NCI-H1092 treated with DMSO at 0.1 percent for 48 hours (cell line): ENCODE data around the gene CAMK1D.

ENCODE experiments used
- DNase-seq: peaks from one replicate; lab custom pipeline; 2025; lab: John Stamatoyannopoulos, UW

The CAMK1D gene

GRCh38 chr10:12628964-12629766 lies 279.8 kb downstream of the CAMK1D start:
- DNase-seq = peak; percentile 68

- no peak for DNase-seq
These were observed 280.4 kb downstream of the CAMK1D start for GRCh38 chr10:12629767-12630165.

- DNase-seq = no peak
These were observed 281.9 kb downstream of the CAMK1D start for GRCh38 chr10:12631216-12631615.

DNA sequence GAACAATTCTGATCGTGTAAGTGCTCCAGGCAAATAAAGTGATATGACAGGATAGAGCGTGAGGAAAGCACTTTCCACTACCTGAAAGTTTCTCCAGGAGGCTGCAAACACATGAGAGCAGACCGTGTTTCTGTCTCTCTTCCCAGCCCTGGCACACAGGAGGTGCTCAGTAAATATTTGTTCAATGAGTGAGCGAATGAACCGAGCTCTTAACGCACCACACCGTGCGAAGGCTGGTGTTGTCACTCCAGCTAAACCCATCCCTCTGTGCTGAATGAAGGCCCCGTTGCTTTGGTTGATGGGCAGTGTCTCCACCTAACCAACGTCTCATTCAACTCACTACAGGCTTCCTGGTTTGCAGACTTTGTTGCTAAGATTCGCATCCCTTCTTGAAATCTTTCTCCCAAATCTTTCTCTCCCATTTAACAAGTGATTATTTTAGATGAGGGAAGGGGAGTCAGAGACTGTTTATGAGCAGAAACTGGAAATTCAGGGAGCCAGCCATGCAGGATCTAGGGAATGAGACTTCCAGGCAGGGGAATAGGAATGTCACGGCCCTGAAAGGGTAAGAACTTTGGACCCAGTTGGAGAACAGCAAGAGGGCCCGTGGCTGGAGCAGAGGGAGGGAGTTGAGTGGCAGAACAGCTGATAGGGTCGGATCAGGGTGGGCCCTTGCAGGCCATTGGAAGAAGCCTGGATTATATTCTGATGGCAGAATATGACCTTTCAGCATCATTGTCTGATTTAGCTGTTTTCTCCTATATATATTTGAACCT lies 282.6 kb downstream of the CAMK1D start:
- DNase-seq = peak; percentile 70

- DNase-seq = no peak
These were observed 284.7 kb downstream of the CAMK1D start for GRCh38 chr10:12633776-12634620.

DNA sequence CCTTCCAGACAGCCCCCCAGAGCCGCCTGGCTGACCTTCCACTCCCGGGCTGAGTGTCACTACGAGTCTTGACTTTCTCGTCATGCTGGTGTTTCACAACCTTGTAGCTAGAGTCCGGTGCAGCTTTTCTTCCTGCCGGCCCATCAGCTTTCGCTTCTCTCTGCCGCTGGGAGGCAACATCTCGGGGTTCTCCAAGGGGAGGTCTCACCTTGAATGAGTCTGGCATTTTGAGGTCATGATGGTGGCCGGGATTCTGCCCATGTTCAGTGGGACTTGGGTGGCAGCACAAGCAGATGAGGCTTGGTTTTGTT lies 285.2 kb downstream of the CAMK1D start:
- DNase-seq = no peak

DNA sequence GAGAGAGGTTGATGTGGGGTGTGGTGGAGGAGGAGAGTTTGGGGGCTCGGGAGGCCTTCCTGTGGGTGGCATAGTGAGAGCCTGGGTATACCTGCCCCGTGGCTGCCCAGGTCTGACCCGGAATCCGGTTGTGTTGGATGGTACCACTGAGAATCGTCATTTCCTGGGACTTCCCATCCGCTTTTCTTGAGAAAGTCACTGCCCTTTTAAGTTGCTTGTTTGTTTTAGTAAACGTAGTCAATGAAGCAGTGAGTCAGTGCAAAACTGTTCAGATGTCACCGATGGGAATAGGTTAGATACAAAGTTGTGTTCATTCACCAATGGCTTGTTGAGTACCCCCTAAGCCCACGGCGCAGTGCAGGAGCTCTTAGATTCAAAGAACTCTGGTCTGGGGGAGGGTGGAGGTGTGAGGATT lies 285.8 kb downstream of the CAMK1D start:
- DNase-seq = no peak

- DNase-seq = no peak
These were observed 287.2 kb downstream of the CAMK1D start for GRCh38 chr10:12636571-12636970.

- DNase-seq = no peak
These were observed 288.3 kb downstream of the CAMK1D start for GRCh38 chr10:12637649-12638048.

DNA sequence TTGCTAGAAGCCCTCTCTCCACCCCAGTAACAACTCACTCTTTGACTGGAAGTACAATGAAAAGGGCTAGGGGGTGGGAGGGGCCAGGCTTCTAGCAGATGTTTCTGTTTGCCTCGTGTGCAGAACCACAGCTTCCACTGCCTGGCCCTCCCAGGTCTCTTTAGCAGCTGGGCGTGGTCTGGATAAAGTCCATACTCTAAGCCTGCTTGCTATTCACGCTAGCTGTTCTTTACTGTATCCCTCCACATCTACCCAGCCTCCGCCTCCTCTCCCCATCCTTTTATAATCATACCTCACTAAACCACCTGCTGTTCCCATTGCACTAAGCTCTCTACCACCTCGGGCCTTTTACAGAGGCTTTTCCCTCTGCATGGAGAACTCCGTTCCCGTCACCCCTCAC lies 288.8 kb downstream of the CAMK1D start:
- DNase-seq = peak; percentile 74

- no peak for DNase-seq
These were observed 289.4 kb downstream of the CAMK1D start for GRCh38 chr10:12638781-12639180.

- DNase-seq = peak; percentile 17
These were observed 290.9 kb downstream of the CAMK1D start for GRCh38 chr10:12639996-12640944.

DNA sequence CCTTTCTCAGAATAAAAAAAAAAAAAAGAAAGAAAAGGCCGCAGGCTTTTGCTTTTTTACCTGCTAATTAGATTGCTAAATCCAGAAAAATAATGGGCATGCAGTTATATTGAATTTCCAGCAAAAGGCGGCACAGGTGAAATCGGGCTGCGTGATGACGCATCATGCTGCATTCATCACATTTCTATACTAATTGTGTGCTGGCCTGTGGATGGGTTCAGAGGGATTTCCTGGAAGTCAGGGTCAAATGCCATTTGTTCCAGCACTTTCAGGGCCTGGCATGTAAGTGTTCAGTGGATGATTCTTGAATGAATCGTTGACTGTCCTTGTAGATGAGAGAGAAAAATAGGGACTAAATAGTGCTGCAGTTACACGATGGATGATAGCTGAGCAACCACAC lies 292.7 kb downstream of the CAMK1D start:
- no peak for DNase-seq

DNA sequence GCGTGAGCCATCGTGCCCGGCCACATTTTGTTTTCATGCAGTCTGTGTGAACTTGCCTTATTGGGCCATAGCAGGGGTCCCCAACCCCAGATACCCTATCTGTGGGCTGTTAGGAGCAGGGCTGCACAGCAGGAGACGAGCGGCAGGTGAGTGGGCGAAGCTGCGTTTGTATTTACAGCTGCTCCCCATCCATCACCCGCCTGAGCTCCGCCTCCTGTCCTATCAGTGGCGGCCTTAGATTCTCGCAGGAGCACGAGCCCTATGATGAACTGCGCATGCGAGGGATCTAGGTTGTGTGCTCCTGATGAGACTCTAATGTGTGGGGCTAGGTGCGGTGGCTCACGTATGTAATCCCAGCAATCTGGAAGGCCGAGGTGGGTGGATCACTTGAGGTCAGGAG lies 293.9 kb downstream of the CAMK1D start:
- no peak for DNase-seq

- no peak for DNase-seq
These were observed 295.2 kb downstream of the CAMK1D start for GRCh38 chr10:12644380-12645144.

GRCh38 chr10:12645449-12645848 lies 296.1 kb downstream of the CAMK1D start:
- DNase-seq = no peak

DNA sequence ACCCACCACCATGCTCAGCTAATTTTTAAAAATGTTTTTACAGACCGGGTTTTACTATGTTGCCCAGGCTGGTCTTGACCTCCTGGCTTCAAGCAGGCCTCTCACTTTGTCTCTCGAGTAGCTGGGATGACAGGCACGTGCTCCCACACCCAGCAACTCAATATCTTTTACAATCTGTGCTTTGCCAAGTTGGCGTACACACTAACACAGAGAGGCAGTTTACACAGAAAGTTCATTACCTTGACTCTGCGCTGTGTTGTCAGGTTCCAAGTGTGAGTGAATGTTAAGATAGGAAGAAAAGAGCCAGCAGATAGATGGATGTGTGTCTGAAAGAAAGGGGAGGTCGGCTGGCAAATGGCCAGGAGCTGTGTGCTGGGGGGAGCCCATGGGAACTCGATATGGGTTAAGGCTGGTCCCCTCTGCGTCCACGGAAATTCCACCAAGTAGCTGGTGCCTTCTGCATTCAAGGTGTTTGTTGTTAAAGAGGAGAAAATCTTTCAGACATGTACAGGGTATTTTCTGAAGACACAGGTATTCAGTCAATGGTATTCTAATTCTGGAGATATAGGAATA lies 299.8 kb downstream of the CAMK1D start:
- DNase-seq = no peak

DNA sequence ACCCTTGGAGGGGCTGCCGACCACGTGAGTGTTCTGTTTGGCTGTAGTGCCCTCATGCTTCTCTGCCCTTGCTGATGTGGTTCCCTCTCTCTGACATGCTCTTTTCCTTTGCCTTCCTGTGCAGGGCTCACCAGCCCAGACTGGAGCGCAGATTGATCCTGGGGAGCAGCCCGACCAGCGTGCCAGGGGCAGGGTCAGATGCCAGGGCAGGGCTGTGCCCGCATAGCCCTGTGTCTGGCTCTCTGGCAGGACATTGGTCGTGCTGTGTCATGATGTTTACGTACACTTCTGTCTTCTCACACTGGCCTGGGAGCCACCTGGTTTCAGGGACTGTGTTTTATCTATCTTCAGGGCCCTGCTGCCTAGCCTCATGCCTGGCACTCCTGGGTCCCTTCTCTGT lies 300.8 kb downstream of the CAMK1D start:
- no peak for DNase-seq

- DNase-seq = no peak
These were observed 301.4 kb downstream of the CAMK1D start for GRCh38 chr10:12650538-12651298.

- no peak for DNase-seq
These were observed 306.6 kb downstream of the CAMK1D start for GRCh38 chr10:12655940-12656339.
